ENCODE data around the gene OTX2. TPM values are rescaled to one million over a fixed set of nuclear protein-coding genes. Genes with fewer than 3 reads are reported as not detected.

OTX2 gene
- total and polyA plus RNA-seq, 11 donors = not detected

- intact Hi-C loops (cut with DNase I) = no loop called here
- no peak overlapping the region for H3K27ac ChIP-seq
- ATAC-seq = no peak
- H3K4me3 ChIP-seq = no peak overlapping the region
- no peaks in the 10 kb centered on the region for H3K36me3 ChIP-seq
- H3K4me1 ChIP-seq = peaks cover 0 to 26% (median 6%) of the 10 kb centered on the region in 12 donors
- no peaks in the 10 kb centered on the region for H3K9me3 ChIP-seq
- no peak for DNase-seq
- peaks cover 57 to 100% (median 94%) of the 10 kb centered on the region in 9 donors for H3K27me3 ChIP-seq
- WGBS, 4 donors = 14 to 23% (median 17%) methylated on average over 5 of the region's 5 CpGs
- TF ChIP-seq CTCF (IDR thresholded peaks at IDR 0.05) (no peak), POLR2A (IDR thresholded peaks at IDR 0.05) (no peak)
Measured at GRCh38 chr14:56799343-56799645, 11.0 kb downstream of the OTX2 start.

GRCh38 chr14:56798447-56799342, 11.6 kb downstream of the OTX2 start:
- no peak for ATAC-seq
- 9 to 15% (median 11%) methylated on average over 26 to 41 of the region's 41 CpGs for WGBS, 4 donors
- H3K27me3 ChIP-seq = peaks cover 56 to 100% (median 94%) of the 10 kb centered on the region in 9 donors

GRCh38 chr14:56797569-56798446, 12.5 kb downstream of the OTX2 start:
- WGBS, 4 donors = 2 to 4% (median 3%) methylated on average over 16 to 77 of the region's 77 CpGs
- H3K27ac ChIP-seq = no peak overlapping the region
- TF ChIP-seq CTCF (IDR thresholded peaks at IDR 0.05) = no peak
- no peak for TF ChIP-seq POLR2A (IDR thresholded peaks at IDR 0.05)
- no peaks in the 10 kb centered on the region for H3K9me3 ChIP-seq
- peaks cover 0 to 28% (median 6%) of the 10 kb centered on the region in 12 donors for H3K4me1 ChIP-seq
- peaks cover 57 to 100% (median 95%) of the 10 kb centered on the region in 9 donors for H3K27me3 ChIP-seq
- DNase-seq (no peak), ATAC-seq (peak in 1 of 4 donors; percentile 18)
- no peaks in the 10 kb centered on the region for H3K36me3 ChIP-seq
- intact Hi-C loops (cut with DNase I) = no loop called here
- peak overlapping the region in 10 of 12 donors; percentile 5 to 39 (median 22) for H3K4me3 ChIP-seq

More at GRCh38 chr14:56798447-56799342, 11.6 kb downstream of the OTX2 start:
- H3K9me3 ChIP-seq = no peaks in the 10 kb centered on the region
- H3K36me3 ChIP-seq = no peaks in the 10 kb centered on the region
- intact Hi-C loops (cut with DNase I) = no loop called here
- no peak for DNase-seq
- no peak overlapping the region for H3K27ac ChIP-seq
- peak overlapping the region in 6 of 12 donors; percentile 14 to 39 (median 24) for H3K4me3 ChIP-seq
- TF ChIP-seq POLR2A (IDR thresholded peaks at IDR 0.05) = no peak
- no peak for TF ChIP-seq CTCF (IDR thresholded peaks at IDR 0.05)
- H3K4me1 ChIP-seq = peaks cover 0 to 28% (median 6%) of the 10 kb centered on the region in 12 donors
